Measurements from ENCODE around the gene MCC. TPM values are rescaled to one million over a fixed set of nuclear protein-coding genes. Genes with fewer than 3 reads are reported as not detected.
A peak's percentile ranks its signal among the peaks of the same experiment; 100 is the strongest.

MCC gene
- total RNA-seq, 3 donors from 2014 or later, result 1.2 to 2.9 (median 2.5) TPM

GRCh38 chr5:113002423-113002822 lies 485.8 kb downstream of the MCC start:
- H3K27me3 Mint-ChIP-seq (ENCODE audit: low read depth), result no peaks in the 10 kb centered on the region
- ATAC-seq (no peak), DNase-seq (no peak)
- H3K9me3 Mint-ChIP-seq, result no peaks in the 10 kb centered on the region
- peaks cover 9% of the 10 kb centered on the region for H3K4me1 Mint-ChIP-seq (ENCODE audit: low read depth)
- H3K36me3 Mint-ChIP-seq (ENCODE audit: insufficient read depth), result peaks cover 31% of the 10 kb centered on the region
- no peak overlapping the region for H3K4me3 Mint-ChIP-seq

GRCh38 chr5:113000466-113000865 lies 487.8 kb downstream of the MCC start:
- Mint-ChIP-seq H3K36me3 (ENCODE audit: insufficient read depth) (peaks cover 31% of the 10 kb centered on the region), H3K9me3 (no peaks in the 10 kb centered on the region), H3K4me3 (no peak overlapping the region), H3K27me3 (ENCODE audit: low read depth) (no peaks in the 10 kb centered on the region), H3K4me1 (ENCODE audit: low read depth) (peaks cover 14% of the 10 kb centered on the region)
- no peak for DNase-seq
- no peak for ATAC-seq

- Mint-ChIP-seq H3K36me3 (ENCODE audit: insufficient read depth) (peaks cover 27% of the 10 kb centered on the region), H3K4me3 (no peak overlapping the region), H3K4me1 (ENCODE audit: low read depth) (peaks cover 12% of the 10 kb centered on the region), H3K9me3 (no peaks in the 10 kb centered on the region), H3K27me3 (ENCODE audit: low read depth) (no peaks in the 10 kb centered on the region)
- ATAC-seq (no peak), DNase-seq (no peak)
These were observed 490.0 kb downstream of the MCC start for GRCh38 chr5:112998296-112998695.

GRCh38 chr5:112996830-112997374 lies 491.4 kb downstream of the MCC start:
- H3K4me3 Mint-ChIP-seq, result no peak overlapping the region
- no peak for DNase-seq
- peaks cover 26% of the 10 kb centered on the region for H3K36me3 Mint-ChIP-seq (ENCODE audit: insufficient read depth)
- peaks cover 14% of the 10 kb centered on the region for H3K4me1 Mint-ChIP-seq (ENCODE audit: low read depth)
- H3K9me3 Mint-ChIP-seq, result no peaks in the 10 kb centered on the region
- H3K27me3 Mint-ChIP-seq (ENCODE audit: low read depth), result no peaks in the 10 kb centered on the region
- ATAC-seq, result no peak

GRCh38 chr5:112995764-112996618 lies 492.3 kb downstream of the MCC start:
- Mint-ChIP-seq H3K9me3 (no peaks in the 10 kb centered on the region), H3K27me3 (ENCODE audit: low read depth) (no peaks in the 10 kb centered on the region), H3K36me3 (ENCODE audit: insufficient read depth) (peaks cover 23% of the 10 kb centered on the region), H3K4me1 (ENCODE audit: low read depth) (peaks cover 19% of the 10 kb centered on the region), H3K4me3 (no peak overlapping the region)
- ATAC-seq (peak; percentile 63), DNase-seq (peak; percentile 77)

GRCh38 chr5:112986224-112986623 lies 502.0 kb downstream of the MCC start:
- H3K4me1 Mint-ChIP-seq (ENCODE audit: low read depth), result peaks cover 58% of the 10 kb centered on the region
- H3K4me3 Mint-ChIP-seq, result no peak overlapping the region
- DNase-seq (no peak), ATAC-seq (no peak)
- no peaks in the 10 kb centered on the region for H3K27me3 Mint-ChIP-seq (ENCODE audit: low read depth)
- H3K9me3 Mint-ChIP-seq, result no peaks in the 10 kb centered on the region
- H3K36me3 Mint-ChIP-seq (ENCODE audit: insufficient read depth), result peaks cover 22% of the 10 kb centered on the region

- Mint-ChIP-seq H3K9me3 (no peaks in the 10 kb centered on the region), H3K4me1 (ENCODE audit: low read depth) (peaks cover 64% of the 10 kb centered on the region), H3K27me3 (ENCODE audit: low read depth) (no peaks in the 10 kb centered on the region), H3K4me3 (no peak overlapping the region), H3K36me3 (ENCODE audit: insufficient read depth) (peaks cover 15% of the 10 kb centered on the region)
- DNase-seq (no peak), ATAC-seq (no peak)
These were observed 504.9 kb downstream of the MCC start for GRCh38 chr5:112983363-112983762.

GRCh38 chr5:112979723-112980122 lies 508.5 kb downstream of the MCC start:
- no peaks in the 10 kb centered on the region for H3K27me3 Mint-ChIP-seq (ENCODE audit: low read depth)
- peaks cover 65% of the 10 kb centered on the region for H3K4me1 Mint-ChIP-seq (ENCODE audit: low read depth)
- H3K9me3 Mint-ChIP-seq, result no peaks in the 10 kb centered on the region
- DNase-seq (no peak), ATAC-seq (no peak)
- peak overlapping the region; percentile 73 for H3K4me3 Mint-ChIP-seq
- H3K36me3 Mint-ChIP-seq (ENCODE audit: insufficient read depth), result peaks cover 12% of the 10 kb centered on the region

- Mint-ChIP-seq H3K36me3 (ENCODE audit: insufficient read depth) (peaks cover 12% of the 10 kb centered on the region), H3K4me3 (peak overlapping the region; percentile 100), H3K9me3 (no peaks in the 10 kb centered on the region), H3K27me3 (ENCODE audit: low read depth) (no peaks in the 10 kb centered on the region), H3K4me1 (ENCODE audit: low read depth) (peaks cover 57% of the 10 kb centered on the region)
- ATAC-seq, result no peak
- DNase-seq, result no peak
These were observed 509.4 kb downstream of the MCC start for GRCh38 chr5:112978836-112979235.

GRCh38 chr5:112977440-112977861 lies 510.8 kb downstream of the MCC start:
- Mint-ChIP-seq H3K36me3 (ENCODE audit: insufficient read depth) (peaks cover 7% of the 10 kb centered on the region), H3K27me3 (ENCODE audit: low read depth) (no peaks in the 10 kb centered on the region), H3K4me1 (ENCODE audit: low read depth) (peaks cover 45% of the 10 kb centered on the region), H3K4me3 (peak overlapping the region; percentile 100), H3K9me3 (no peaks in the 10 kb centered on the region)
- DNase-seq (no peak), ATAC-seq (no peak)

GRCh38 chr5:112976432-112977309 lies 511.6 kb downstream of the MCC start, which contains the start of gene DCP2:
TSS of gene DCP2 (plus strand) at chr5:112976798. CDS start at chr5:112976934, 136 bp downstream.
- peaks cover 40% of the 10 kb centered on the region for H3K4me1 Mint-ChIP-seq (ENCODE audit: low read depth)
- H3K9me3 Mint-ChIP-seq, result no peaks in the 10 kb centered on the region
- H3K36me3 Mint-ChIP-seq (ENCODE audit: insufficient read depth), result peaks cover 2% of the 10 kb centered on the region
- H3K4me3 Mint-ChIP-seq, result peak within 1 kb of the TSS; percentile 100
- no peaks in the 10 kb centered on the region for H3K27me3 Mint-ChIP-seq (ENCODE audit: low read depth)
- ATAC-seq (peak; percentile 97 to 98), DNase-seq (peak; percentile 92)

- Mint-ChIP-seq H3K36me3 (ENCODE audit: insufficient read depth) (peaks cover 2% of the 10 kb centered on the region), H3K4me3 (peak overlapping the region; percentile 100), H3K4me1 (ENCODE audit: low read depth) (peaks cover 39% of the 10 kb centered on the region), H3K9me3 (no peaks in the 10 kb centered on the region), H3K27me3 (ENCODE audit: low read depth) (no peaks in the 10 kb centered on the region)
- ATAC-seq (peak in 1 of 2 donors; percentile 28), DNase-seq (no peak)
These were observed 512.4 kb downstream of the MCC start for GRCh38 chr5:112975721-112976431.

- H3K36me3 Mint-ChIP-seq (ENCODE audit: insufficient read depth), result peaks cover 2% of the 10 kb centered on the region
- DNase-seq, result no peak
- peaks cover 29% of the 10 kb centered on the region for H3K4me1 Mint-ChIP-seq (ENCODE audit: low read depth)
- ATAC-seq, result no peak
- no peaks in the 10 kb centered on the region for H3K9me3 Mint-ChIP-seq
- H3K27me3 Mint-ChIP-seq (ENCODE audit: low read depth), result no peaks in the 10 kb centered on the region
- peak overlapping the region; percentile 100 for H3K4me3 Mint-ChIP-seq
These were observed 513.4 kb downstream of the MCC start for GRCh38 chr5:112974901-112975300.

GRCh38 chr5:112973904-112974303 lies 514.3 kb downstream of the MCC start:
- no peak overlapping the region for H3K4me3 Mint-ChIP-seq
- H3K36me3 Mint-ChIP-seq (ENCODE audit: insufficient read depth), result no peaks in the 10 kb centered on the region
- ATAC-seq, result no peak
- no peaks in the 10 kb centered on the region for H3K27me3 Mint-ChIP-seq (ENCODE audit: low read depth)
- no peaks in the 10 kb centered on the region for H3K9me3 Mint-ChIP-seq
- DNase-seq, result no peak
- H3K4me1 Mint-ChIP-seq (ENCODE audit: low read depth), result peaks cover 26% of the 10 kb centered on the region
